OCI-LY3 (cell line): ENCODE results near the gene RNF144A.

Experiments used
- CTCF ChIP-seq: fragments of 200-600, 300-600 bp; sonication (generic); IDR thresholded peaks from 2 replicates; pipeline ENCODE4 v1.5.1; 2014; ENCODE audit warnings: antibody characterized with exemption, low read length, low read depth
- EZH2phosphoT487 ChIP-seq: fragments of 200-600 bp; shearing (Covaris generic); IDR thresholded peaks from 2 replicates; pipeline ENCODE4 v1.6.1; 2018; ENCODE audit warnings: antibody characterized with exemption, mixed run types, low read depth

- TF ChIP-seq CTCF, result no peak
- TF ChIP-seq EZH2phosphoT487, result no peak
Measured at GRCh38 chr2:7030810-7031209, 113.6 kb downstream of the RNF144A start.
